Measurements from ENCODE around the gene SNX13.

DNA sequence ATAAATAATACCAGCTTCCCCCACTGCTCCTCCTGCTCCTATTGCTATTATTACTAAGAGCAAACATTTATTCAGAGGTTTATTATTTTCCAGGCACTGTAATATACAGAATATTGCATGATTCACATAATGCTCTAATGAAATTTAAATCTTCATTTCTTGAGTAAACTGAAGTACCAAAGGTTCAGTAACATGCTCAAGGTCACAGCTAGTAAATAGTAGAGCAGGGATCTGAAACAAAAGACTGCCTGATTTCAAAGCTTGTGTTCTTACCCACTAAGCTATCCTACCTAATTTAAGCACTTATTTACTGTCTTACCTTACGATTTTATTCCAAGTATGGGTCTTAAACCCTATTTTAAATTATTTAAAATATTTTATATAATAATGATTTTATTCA is 126.2 kb downstream of the SNX13 start:
- TF ChIP-seq CTBP1 (IDR thresholded peaks at IDR 0.05; ENCODE audit: borderline replicate concordance): no peak
- no peak for TF ChIP-seq ELF4 (IDR thresholded peaks at IDR 0.05)
